GM12878 (cell line): ENCODE results near the gene BTNL9. TPM values are rescaled to one million over a fixed set of nuclear protein-coding genes. Genes with fewer than 3 reads are reported as not detected.

Source experiments
- ATAC-seq: fragments of 200-7000 bp; cut with Tn5 transposase; 3 replicates; pipeline ENCODE4 v1.9.1; 2020; ENCODE audit warnings: mild to moderate bottlenecking, moderate library complexity
- BruUV-seq: library from RNA; stranded (reverse); fragments of 400-500 nt; replicated peaks from 2 replicates; lab custom pipeline; 2021; lab: Mats Ljungman, UMichigan
- CTCF ChIA-PET: fragments of 300-600 bp; sonication (Branson Sonifier 250); formaldehyde crosslinking; extraction: SDS; loops from one replicate; lab custom pipeline; 2021; ENCODE audit warnings: inconsistent platforms; lab: Yijun Ruan, JAX
- POLR2A ChIA-PET: fragments of 350-600 bp; formaldehyde crosslinking; extraction: SDS; loops from one replicate; lab custom pipeline; 2021; ENCODE audit warnings: inconsistent platforms; lab: Charles Lee
- RAD21 ChIA-PET: fragments of 300-600 bp; sonication (Branson Sonifier 250); formaldehyde crosslinking; loops from one replicate; lab custom pipeline; 2023; ENCODE audit warnings: antibody characterized with exemption; ENCODE audit not compliant: unreplicated experiment; lab: Charles Lee
- SMC1A ChIA-PET: fragments of 300-600 bp; sonication (Branson Sonifier 250); formaldehyde crosslinking; loops from one replicate; lab custom pipeline; 2023; ENCODE audit not compliant: unreplicated experiment, uncharacterized antibody; lab: Charles Lee
- DNase-seq: peaks from one replicate; pipeline ENCODE4 v3.0.0-alpha.2; 2011; ENCODE audit warnings: low read depth, low spot score
- FAIRE-seq: peaks from 3 replicates; lab custom pipeline; 2011; peaks lifted over from hg19 to GRCh38; lab: Jason Lieb, UNC
- H2AFZ ChIP-seq: 2 replicates; pipeline ENCODE4 v1.6.0; 2011; ENCODE audit warnings: low read depth, low read length, control low read depth; ENCODE audit not compliant: control insufficient read depth
- H3K27ac ChIP-seq: 2 replicates; pipeline ENCODE4 v1.5.1; 2011; ENCODE audit warnings: control low read depth; ENCODE audit not compliant: control insufficient read depth, insufficient read depth
- H3K27me3 ChIP-seq, 2 experiments: replicated peaks in 1 of 2; 2 replicates each; pipeline versions ENCODE4 v1.6.0 to v1.6.1; 2011; ENCODE audit warnings: low read length in 1 of 2; ENCODE audit not compliant: control insufficient read depth in 2 of 2, insufficient read depth in 2 of 2
- H3K36me3 ChIP-seq, 2 experiments: 2 replicates each; pipeline ENCODE4 v1.5.1; 2011; ENCODE audit warnings: low read length in 1 of 2; ENCODE audit not compliant: control insufficient read depth in 2 of 2, insufficient read depth in 2 of 2
- H3K4me1 ChIP-seq: 2 replicates; pipeline ENCODE4 v1.6.1; 2011; ENCODE audit warnings: mild to moderate bottlenecking, low read length, moderate library complexity, mixed read lengths; ENCODE audit not compliant: control insufficient read depth, insufficient read depth
- H3K4me2 ChIP-seq: 2 replicates; pipeline ENCODE4 v1.6.0; 2011; ENCODE audit warnings: control low read depth; ENCODE audit not compliant: control insufficient read depth, insufficient read depth
- H3K4me3 ChIP-seq: fragments of 200-600 bp; sonication (generic); 2 replicates; pipeline ENCODE4 v1.5.1; 2016
- H3K79me2 ChIP-seq: 2 replicates; pipeline ENCODE4 v1.6.0; 2011; ENCODE audit warnings: low read length; ENCODE audit not compliant: control insufficient read depth, insufficient read depth
- H3K9ac ChIP-seq: 2 replicates; pipeline ENCODE4 v1.8.0; 2011; ENCODE audit warnings: low read length, control low read depth, mixed read lengths; ENCODE audit not compliant: control insufficient read depth, insufficient read depth
- H3K9me3 ChIP-seq: replicated peaks from 3 replicates; pipeline ENCODE4 v1.5.1; 2011; ENCODE audit warnings: mild to moderate bottlenecking, low read length; ENCODE audit not compliant: control insufficient read depth, insufficient read depth
- H4K20me1 ChIP-seq: 2 replicates; pipeline ENCODE4 v1.6.0; 2011; ENCODE audit not compliant: control insufficient read depth, insufficient read depth
- BCL11A ChIP-seq: IDR thresholded peaks from 2 replicates; pipeline ENCODE4 v1.6.1; 2011; ENCODE audit warnings: low read depth, low read length
- CBFB ChIP-seq: IDR thresholded peaks from 2 replicates; pipeline ENCODE4 v1.6.1; 2016; ENCODE audit warnings: antibody characterized with exemption, low read depth
- EED ChIP-seq: sonication (generic); IDR thresholded peaks from 2 replicates; pipeline ENCODE4 v1.6.1; 2016; ENCODE audit warnings: antibody characterized with exemption, low read depth
- FOXM1 ChIP-seq: IDR thresholded peaks from 2 replicates; pipeline ENCODE4 v1.6.1; 2012; ENCODE audit warnings: low read depth, mild to moderate bottlenecking, inconsistent platforms, low read length, moderate library complexity
- POLR2A ChIP-seq: IDR thresholded peaks from 2 replicates; pipeline ENCODE4 v1.6.1; 2011; ENCODE audit warnings: low read depth, mild to moderate bottlenecking, low read length
- RAD21 ChIP-seq: IDR thresholded peaks from 2 replicates; pipeline ENCODE4 v1.6.1; 2011; ENCODE audit warnings: mild to moderate bottlenecking, low read depth, low read length, moderate library complexity; ENCODE audit not compliant: insufficient read depth
- SIX5 ChIP-seq: IDR thresholded peaks from 2 replicates; pipeline ENCODE4 v1.6.1; 2011; ENCODE audit warnings: mild to moderate bottlenecking, low read depth, low read length, moderate library complexity; ENCODE audit not compliant: severe bottlenecking
- TAF1 ChIP-seq: IDR thresholded peaks from 2 replicates; pipeline ENCODE4 v1.6.1; 2011; ENCODE audit warnings: mild to moderate bottlenecking, low read depth, low read length, borderline replicate concordance
- ZBED1 ChIP-seq: IDR thresholded peaks from 2 replicates; pipeline ENCODE4 v1.6.1; 2016; ENCODE audit warnings: borderline replicate concordance
- ZNF274 ChIP-seq: IDR thresholded peaks from one replicate; pipeline ENCODE4 v1.8.0; 2011; ENCODE audit not compliant: insufficient read length, insufficient read depth
- WGBS: methylation state at CpG from one replicate; pipeline ENCODE4 v1.1.6; 2016; ENCODE audit warnings: low lambda C conversion rate; ENCODE audit not compliant: insufficient replicate concordance, insufficient coverage; ENCODE audit errors: missing lambda C conversion rate; 5-methylcytosine and 5-hydroxymethylcytosine counted together
- in situ Hi-C: fragments of 300-500 bp; cut with MboI; formaldehyde crosslinking; loops from 9 replicates; pipeline ENCODE4 v1.14.3; 2018; ENCODE audit warnings: mixed read lengths
- intact Hi-C: fragments of 100-400 bp; cut with micrococcal nuclease; formaldehyde crosslinking; loops from one replicate; pipeline ENCODE4 v1.14.2; 2022; ENCODE audit not compliant: unreplicated experiment
- polyA plus RNA-seq, 11 experiments: library from polyadenylated mRNA; depleted of rRNA in 4 of 11; unstranded in 6 of 11; stranded (reverse) in 5 of 11; fragments of >200 nt; fragmentation: Nextera tagmentation in 4 of 11; fragmentation: Illumina TruSeq in 1 of 11; extraction: Ambion mirVana in 4 of 11; extraction: Trizol in 1 of 11; gene quantifications; 1 replicate in 1 of 11; 2 replicates in 10 of 11; pipeline versions ENCODE4 v1.2.1 to v1.2.3, GENCODE V29; 2011 to 2016; ENCODE audit warnings: inconsistent platforms in 2 of 11, missing spikeins in 2 of 11, low read depth in 1 of 11
- total RNA-seq, 4 experiments: library from RNA; depleted of rRNA in 3 of 4; stranded (reverse); fragments of >200 nt in 3 of 4; fragmentation: Illumina TruSeq in 1 of 4; extraction: Trizol in 1 of 4; gene quantifications; 2 replicates each; pipeline versions ENCODE4 v1.2.1 to v1.2.3, GENCODE V29; 2013 to 2021
- TF ChIP-seq, protein P1 (sequence below): fragments of 450-650 bp; formaldehyde crosslinking; IDR thresholded peaks from 2 replicates; pipeline ENCODE4 v1.4.0; 2020; ENCODE audit warnings: mild to moderate bottlenecking, moderate library complexity

The BTNL9 gene
- total and polyA plus RNA-seq, 10 of the 15 experiments (the other 5 are each of a cell fraction or from before 2014, with no cell fraction given): 0.01 to 16.5 (median 0.06) TPM; not detected in 5

DNA sequence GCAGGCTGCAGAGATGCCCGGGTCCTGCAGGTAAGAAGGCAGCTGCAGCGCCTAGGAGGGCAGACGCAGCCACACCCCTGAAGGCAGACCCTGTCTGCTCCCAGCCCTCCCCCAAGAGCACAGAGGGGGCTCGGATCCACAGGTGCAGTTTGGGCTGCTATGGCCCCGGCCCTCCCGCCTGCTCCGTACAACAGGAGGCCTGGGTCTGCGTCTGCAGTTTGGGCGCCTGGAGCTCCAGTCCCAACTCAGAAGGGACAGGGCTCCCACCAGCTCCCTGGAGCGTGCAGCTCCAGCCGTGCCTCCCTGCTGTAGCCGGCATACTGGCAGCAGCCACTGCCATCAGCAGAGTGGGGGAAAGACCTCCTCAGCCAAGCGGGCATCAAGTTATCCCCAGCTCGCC, 30.5 kb downstream of the BTNL9 start:
- Histone ChIP-seq H2AFZ (no peak overlapping the region), H3K27ac (no peak overlapping the region), H3K4me3 (no peak overlapping the region), H3K4me2 (no peak overlapping the region), H4K20me1 (no peaks in the 10 kb centered on the region), H3K79me2 (no peaks in the 10 kb centered on the region), H3K27me3 (peaks cover 0 to 2% of the 10 kb centered on the region in 2 experiments; a peak in 1 of 4 replicates), H3K9ac (no peak overlapping the region), H3K4me1 (no peaks in the 10 kb centered on the region), H3K9me3 (no peaks in the 10 kb centered on the region; the same call in 2 of the 3 replicates), H3K36me3 (no peaks in the 10 kb centered on the region)
- no peak for DNase-seq
- no peak for TF ChIP-seq ZBED1
- no peak for TF ChIP-seq BCL11A
- TF ChIP-seq SIX5: no peak
- TF ChIP-seq POLR2A: no peak
- TF ChIP-seq, protein P1, sequence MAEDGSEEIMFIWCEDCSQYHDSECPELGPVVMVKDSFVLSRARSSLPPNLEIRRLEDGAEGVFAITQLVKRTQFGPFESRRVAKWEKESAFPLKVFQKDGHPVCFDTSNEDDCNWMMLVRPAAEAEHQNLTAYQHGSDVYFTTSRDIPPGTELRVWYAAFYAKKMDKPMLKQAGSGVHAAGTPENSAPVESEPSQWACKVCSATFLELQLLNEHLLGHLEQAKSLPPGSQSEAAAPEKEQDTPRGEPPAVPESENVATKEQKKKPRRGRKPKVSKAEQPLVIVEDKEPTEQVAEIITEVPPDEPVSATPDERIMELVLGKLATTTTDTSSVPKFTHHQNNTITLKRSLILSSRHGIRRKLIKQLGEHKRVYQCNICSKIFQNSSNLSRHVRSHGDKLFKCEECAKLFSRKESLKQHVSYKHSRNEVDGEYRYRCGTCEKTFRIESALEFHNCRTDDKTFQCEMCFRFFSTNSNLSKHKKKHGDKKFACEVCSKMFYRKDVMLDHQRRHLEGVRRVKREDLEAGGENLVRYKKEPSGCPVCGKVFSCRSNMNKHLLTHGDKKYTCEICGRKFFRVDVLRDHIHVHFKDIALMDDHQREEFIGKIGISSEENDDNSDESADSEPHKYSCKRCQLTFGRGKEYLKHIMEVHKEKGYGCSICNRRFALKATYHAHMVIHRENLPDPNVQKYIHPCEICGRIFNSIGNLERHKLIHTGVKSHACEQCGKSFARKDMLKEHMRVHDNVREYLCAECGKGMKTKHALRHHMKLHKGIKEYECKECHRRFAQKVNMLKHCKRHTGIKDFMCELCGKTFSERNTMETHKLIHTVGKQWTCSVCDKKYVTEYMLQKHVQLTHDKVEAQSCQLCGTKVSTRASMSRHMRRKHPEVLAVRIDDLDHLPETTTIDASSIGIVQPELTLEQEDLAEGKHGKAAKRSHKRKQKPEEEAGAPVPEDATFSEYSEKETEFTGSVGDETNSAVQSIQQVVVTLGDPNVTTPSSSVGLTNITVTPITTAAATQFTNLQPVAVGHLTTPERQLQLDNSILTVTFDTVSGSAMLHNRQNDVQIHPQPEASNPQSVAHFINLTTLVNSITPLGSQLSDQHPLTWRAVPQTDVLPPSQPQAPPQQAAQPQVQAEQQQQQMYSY (CRISPR knock-in tag): no peak
- TF ChIP-seq EED: no peak
- no peak for TF ChIP-seq CBFB
- TF ChIP-seq RAD21: no peak
- TF ChIP-seq FOXM1: no peak
- TF ChIP-seq ZNF274: no peak
- no peak for TF ChIP-seq TAF1
- SMC1A ChIA-PET: no interaction called here
- no TSS peak for BruUV-seq
- no peak for FAIRE-seq
- RAD21 ChIA-PET: no interaction called here
- 51% methylated on average over 12 of the region's 14 CpGs for WGBS
- intact Hi-C loops: no loop called here
- ATAC-seq: no peak
- in situ Hi-C loops: no loop called here
- POLR2A ChIA-PET: no interaction called here
- CTCF ChIA-PET: interaction anchor here (1.1 kb wide), 1 partner anchor 21 kb away, joined by 3 read pairs; no protein-coding TSS in a partner anchor
